ENCODE measurements around the gene SERPINA9.

The SERPINA9 gene

GRCh38 chr14:94476023-94476422 lies at the start of gene SERPINA9:
SERPINA9 (minus strand) TSS chr14:94476197; CDS start chr14:94469840, 6,357 bp downstream.
- no peak within 1 kb of the TSS for H3K4me3 ChIP-seq (ENCODE audit: low read depth, low read length)
- TF ChIP-seq CTCF (IDR thresholded peaks at IDR 0.05; ENCODE audit: low read depth, low read length) (no peak), MAX (IDR thresholded peaks at IDR 0.05; ENCODE audit: low read depth, low read length) (no peak)
- no peak for DNase-seq (ENCODE audit: low read depth)

- TF ChIP-seq MYC (IDR thresholded peaks at IDR 0.05; ENCODE audit: low read depth, low read length), result no peak
- no peak for DNase-seq (ENCODE audit: low read depth)
- no peak overlapping the region for H3K4me3 ChIP-seq (ENCODE audit: low read depth, low read length)
These were observed 48.1 kb upstream of the SERPINA9 start for GRCh38 chr14:94524093-94524492.

GRCh38 chr14:94523265-94523664 lies 47.3 kb upstream of the SERPINA9 start:
- no peak overlapping the region for H3K4me3 ChIP-seq (ENCODE audit: low read depth, low read length)
- TF ChIP-seq MAX (IDR thresholded peaks at IDR 0.05; ENCODE audit: low read depth, low read length) (no peak), CTCF (IDR thresholded peaks at IDR 0.05; ENCODE audit: low read depth, low read length) (no peak), POLR2A (IDR thresholded peaks at IDR 0.05; ENCODE audit: extremely low read depth, insufficient read length) (no peak), MYC (IDR thresholded peaks at IDR 0.05; ENCODE audit: low read depth, low read length) (no peak)

GRCh38 chr14:94522115-94522724 lies 46.2 kb upstream of the SERPINA9 start:
- H3K4me3 ChIP-seq (ENCODE audit: low read depth, low read length), result no peak overlapping the region
- no peak for DNase-seq (ENCODE audit: low read depth)
- TF ChIP-seq MAX (IDR thresholded peaks at IDR 0.05; ENCODE audit: low read depth, low read length) (no peak), POLR2A (IDR thresholded peaks at IDR 0.05; ENCODE audit: extremely low read depth, insufficient read length) (no peak), CTCF (IDR thresholded peaks at IDR 0.05; ENCODE audit: low read depth, low read length) (no peak)

More at GRCh38 chr14:94523265-94523664, 47.3 kb upstream of the SERPINA9 start:
- DNase-seq (ENCODE audit: low read depth), result no peak

GRCh38 chr14:94521375-94522114 lies 45.5 kb upstream of the SERPINA9 start:
- DNase-seq (ENCODE audit: low read depth), result no peak
- TF ChIP-seq MAX (IDR thresholded peaks at IDR 0.05; ENCODE audit: low read depth, low read length) (no peak), MYC (IDR thresholded peaks at IDR 0.05; ENCODE audit: low read depth, low read length) (no peak)

GRCh38 chr14:94517641-94518257 lies 41.8 kb upstream of the SERPINA9 start:
- TF ChIP-seq POLR2A (IDR thresholded peaks at IDR 0.05; ENCODE audit: extremely low read depth, insufficient read length), result no peak
- TF ChIP-seq CTCF (IDR thresholded peaks at IDR 0.05; ENCODE audit: low read depth, low read length), result no peak
- TF ChIP-seq MAX (IDR thresholded peaks at IDR 0.05; ENCODE audit: low read depth, low read length), result no peak
- TF ChIP-seq MYC (IDR thresholded peaks at IDR 0.05; ENCODE audit: low read depth, low read length), result no peak
- no peak overlapping the region for H3K4me3 ChIP-seq (ENCODE audit: low read depth, low read length)
- DNase-seq (ENCODE audit: low read depth), result no peak

More at GRCh38 chr14:94521375-94522114, 45.5 kb upstream of the SERPINA9 start:
- H3K4me3 ChIP-seq (ENCODE audit: low read depth, low read length), result no peak overlapping the region
